ENCODE measurements around the gene FRY.

The FRY gene

DNA sequence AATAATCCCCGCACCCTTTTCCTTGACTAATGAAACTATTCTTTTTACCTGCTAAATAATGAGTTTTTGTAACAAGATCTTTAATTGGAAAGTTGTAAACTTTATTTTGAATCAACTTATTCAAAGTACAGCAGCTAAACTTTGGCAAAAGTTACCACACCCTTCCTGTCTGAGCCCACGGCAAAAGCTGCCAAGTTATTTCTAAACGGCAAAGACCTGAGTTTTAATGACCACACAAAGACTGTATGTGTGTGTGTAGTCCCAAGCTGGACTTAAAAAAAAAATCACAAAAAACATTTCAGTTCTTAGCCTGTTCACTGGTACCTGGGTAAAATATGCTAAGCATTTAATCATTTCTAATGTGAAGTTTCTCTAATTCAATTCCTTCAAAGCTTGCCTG, 222.8 kb downstream of the FRY start:
- POLR2A ChIA-PET, result interaction anchor here (0.6 kb wide), 1 partner anchor 16 kb away, joined by 6 read pairs; no protein-coding TSS in a partner anchor
- TF ChIP-seq, protein P1, sequence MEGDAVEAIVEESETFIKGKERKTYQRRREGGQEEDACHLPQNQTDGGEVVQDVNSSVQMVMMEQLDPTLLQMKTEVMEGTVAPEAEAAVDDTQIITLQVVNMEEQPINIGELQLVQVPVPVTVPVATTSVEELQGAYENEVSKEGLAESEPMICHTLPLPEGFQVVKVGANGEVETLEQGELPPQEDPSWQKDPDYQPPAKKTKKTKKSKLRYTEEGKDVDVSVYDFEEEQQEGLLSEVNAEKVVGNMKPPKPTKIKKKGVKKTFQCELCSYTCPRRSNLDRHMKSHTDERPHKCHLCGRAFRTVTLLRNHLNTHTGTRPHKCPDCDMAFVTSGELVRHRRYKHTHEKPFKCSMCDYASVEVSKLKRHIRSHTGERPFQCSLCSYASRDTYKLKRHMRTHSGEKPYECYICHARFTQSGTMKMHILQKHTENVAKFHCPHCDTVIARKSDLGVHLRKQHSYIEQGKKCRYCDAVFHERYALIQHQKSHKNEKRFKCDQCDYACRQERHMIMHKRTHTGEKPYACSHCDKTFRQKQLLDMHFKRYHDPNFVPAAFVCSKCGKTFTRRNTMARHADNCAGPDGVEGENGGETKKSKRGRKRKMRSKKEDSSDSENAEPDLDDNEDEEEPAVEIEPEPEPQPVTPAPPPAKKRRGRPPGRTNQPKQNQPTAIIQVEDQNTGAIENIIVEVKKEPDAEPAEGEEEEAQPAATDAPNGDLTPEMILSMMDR (IDR thresholded peaks at IDR 0.05; ENCODE audit: insufficient read depth, low read length, missing control alignments), result no peak
- DNase-seq (ENCODE audit: low read depth, low spot score), result no peak
- H3K4me3 ChIP-seq (ENCODE audit: low read depth, low read length), result no peak overlapping the region
- CTCF ChIA-PET, result interaction anchor here (1.2 to 4.3 kb wide), 3 partner anchors 9 to 89 kb away, joined by 3 to 42 read pairs (median 7); no protein-coding TSS in a partner anchor

DNA sequence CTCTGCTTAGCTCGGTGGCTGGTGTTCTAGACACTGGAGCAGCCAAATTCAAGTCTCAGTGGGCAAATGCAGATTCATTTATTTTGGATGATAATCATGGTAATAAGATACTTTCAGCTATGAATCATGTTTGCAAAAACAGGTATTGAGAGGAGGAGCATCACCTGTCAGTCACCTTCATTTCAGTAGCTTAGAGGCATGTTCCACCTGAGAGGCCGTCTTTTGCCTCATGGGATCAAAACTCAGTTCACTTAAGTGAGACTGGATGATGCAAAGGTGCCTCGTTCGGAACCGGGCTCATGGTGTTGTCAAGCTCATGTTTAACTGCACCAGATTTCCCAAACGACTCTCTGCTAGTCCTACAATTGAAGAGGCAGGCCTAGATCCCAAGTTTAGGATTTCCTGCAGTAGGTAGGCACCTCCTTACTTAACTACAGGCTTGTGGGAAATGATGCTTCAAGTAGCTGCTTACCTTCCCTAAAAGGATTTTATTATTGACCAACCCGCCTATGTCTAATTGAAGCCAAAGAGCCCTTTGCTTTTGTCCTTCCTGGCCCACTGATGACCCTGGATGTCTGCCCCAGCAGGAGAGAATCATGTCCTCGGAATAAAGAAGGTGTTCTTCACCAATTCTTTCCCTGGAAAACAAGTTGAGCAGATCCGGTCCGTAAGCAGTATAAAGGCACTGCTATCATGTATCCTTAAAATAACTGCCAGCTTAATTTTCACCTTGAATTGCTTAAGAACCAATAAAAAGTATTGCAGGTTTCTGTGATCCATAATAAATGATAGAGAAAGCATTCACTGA, 223.5 kb downstream of the FRY start:
- H3K4me3 ChIP-seq (ENCODE audit: low read depth, low read length), result no peak overlapping the region
- TF ChIP-seq, protein P1 (IDR thresholded peaks at IDR 0.05; ENCODE audit: insufficient read depth, low read length, missing control alignments), result no peak
- no peak for DNase-seq (ENCODE audit: low read depth, low spot score)
- CTCF ChIA-PET, result interaction anchor here (0.5 to 4.3 kb wide), 4 partner anchors 9 to 397 kb away, joined by 3 to 42 read pairs (median 5); no protein-coding TSS in a partner anchor
- POLR2A ChIA-PET, result interaction anchor here (0.6 kb wide), 1 partner anchor 15 kb away, joined by 6 read pairs; no protein-coding TSS in a partner anchor

DNA sequence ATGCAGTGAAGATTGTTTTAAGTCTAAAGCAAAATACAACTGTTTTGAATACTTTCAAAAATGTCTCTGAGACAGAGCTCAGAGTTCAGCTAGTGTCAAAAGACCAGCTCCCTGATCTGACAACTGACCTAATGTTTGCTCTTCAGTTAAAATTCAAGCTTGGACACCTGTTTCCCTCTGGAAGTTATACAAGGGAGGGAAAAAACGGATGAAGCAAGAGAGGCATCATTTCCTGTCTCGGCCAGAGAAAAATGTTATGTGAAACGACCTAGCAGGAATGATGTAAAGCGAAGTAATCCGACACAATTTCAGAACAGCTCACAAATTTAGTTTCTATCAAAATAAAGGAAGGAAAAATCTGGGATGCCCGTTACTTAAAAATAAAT, 224.1 kb downstream of the FRY start:
- H3K4me3 ChIP-seq (ENCODE audit: low read depth, low read length), result no peak overlapping the region
- no peak for DNase-seq (ENCODE audit: low read depth, low spot score)
- TF ChIP-seq, protein P1 (IDR thresholded peaks at IDR 0.05; ENCODE audit: insufficient read depth, low read length, missing control alignments), result no peak
- CTCF ChIA-PET, result interaction anchor here (0.5 to 4.3 kb wide), 3 partner anchors 10 to 396 kb away, joined by 3 to 42 read pairs (median 3); no protein-coding TSS in a partner anchor
- POLR2A ChIA-PET, result no interaction called here

DNA sequence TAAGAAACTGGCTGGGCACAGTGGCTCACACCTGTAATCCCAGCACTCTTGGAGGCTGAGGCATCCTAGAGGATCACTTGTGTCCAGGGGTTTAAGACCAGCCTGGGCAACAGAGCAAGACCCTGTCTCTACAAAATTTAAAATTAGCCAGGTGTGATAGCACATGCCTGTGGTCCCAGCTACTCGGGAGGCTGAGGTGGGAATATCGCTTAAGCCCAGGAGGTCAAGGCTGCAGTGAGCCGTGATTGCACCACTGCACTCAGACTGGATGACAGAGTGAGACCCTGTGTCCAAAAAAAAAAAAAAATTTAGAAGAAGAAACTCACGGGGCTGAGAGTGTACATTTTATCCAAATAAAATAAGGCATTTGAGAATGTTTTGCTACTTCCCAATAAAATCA, 224.7 kb downstream of the FRY start:
- no peak for DNase-seq (ENCODE audit: low read depth, low spot score)
- ChIA-PET CTCF (interaction anchor here (4.3 kb wide), 1 partner anchor 10 kb away, joined by 42 read pairs; no protein-coding TSS in a partner anchor), POLR2A (no interaction called here)
- TF ChIP-seq, protein P1 (IDR thresholded peaks at IDR 0.05; ENCODE audit: insufficient read depth, low read length, missing control alignments), result no peak
- no peak overlapping the region for H3K4me3 ChIP-seq (ENCODE audit: low read depth, low read length)

DNA sequence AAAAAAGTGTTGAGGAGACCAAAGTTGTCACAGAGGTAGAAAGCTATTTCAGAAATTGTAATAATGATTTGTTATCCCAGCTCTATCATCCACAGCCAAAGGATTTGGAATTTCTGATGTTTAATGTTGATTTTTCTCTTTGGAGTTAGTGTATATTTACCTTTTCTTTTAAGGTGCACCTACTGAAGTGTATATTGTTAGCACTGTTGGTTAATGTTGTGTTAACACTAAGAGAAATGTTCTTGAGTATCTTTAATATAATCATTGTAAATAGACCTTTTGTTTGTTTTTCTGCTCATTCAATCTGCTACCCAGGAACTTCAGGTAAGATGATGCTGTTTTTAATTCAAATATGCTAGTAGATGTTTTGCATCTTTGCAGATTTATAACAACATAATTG, 226.1 kb downstream of the FRY start:
- POLR2A ChIA-PET, result no interaction called here
- no peak overlapping the region for H3K4me3 ChIP-seq (ENCODE audit: low read depth, low read length)
- TF ChIP-seq, protein P1 (IDR thresholded peaks at IDR 0.05; ENCODE audit: insufficient read depth, low read length, missing control alignments), result no peak
- CTCF ChIA-PET, result interaction anchor here (4.3 kb wide), 1 partner anchor 12 kb away, joined by 42 read pairs; no protein-coding TSS in a partner anchor
- DNase-seq (ENCODE audit: low read depth, low spot score), result no peak

DNA sequence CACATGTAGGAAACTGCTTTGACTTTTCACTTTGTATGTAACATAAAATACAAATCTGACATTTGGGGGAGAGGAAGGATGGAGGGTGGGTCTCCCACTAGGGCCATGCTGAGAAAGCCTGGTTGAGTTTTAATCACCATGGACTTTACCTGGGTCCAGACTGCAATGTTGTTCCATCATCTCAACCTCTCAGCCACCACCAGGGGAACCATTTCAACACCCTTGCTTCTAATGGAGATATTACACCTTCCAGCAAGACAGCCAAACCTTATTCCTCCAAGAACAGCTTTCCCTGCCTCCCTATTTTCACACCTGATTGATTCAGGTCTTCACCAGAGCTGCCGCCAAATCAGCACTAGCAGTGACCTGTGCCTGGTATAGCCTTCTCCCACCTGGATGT, 227.5 kb downstream of the FRY start:
- TF ChIP-seq, protein P1 (IDR thresholded peaks at IDR 0.05; ENCODE audit: insufficient read depth, low read length, missing control alignments), result no peak
- CTCF ChIA-PET, result no interaction called here
- no peak for DNase-seq (ENCODE audit: low read depth, low spot score)
- H3K4me3 ChIP-seq (ENCODE audit: low read depth, low read length), result no peak overlapping the region
- POLR2A ChIA-PET, result no interaction called here

All from AG04449 (cell line).